ENCODE data around the gene NLRC4. TPM values are rescaled to one million over a fixed set of nuclear protein-coding genes. Genes with fewer than 3 reads are reported as not detected.

Gene NLRC4
- total RNA-seq, 1 donor from 2014 or later, result not detected

DNA sequence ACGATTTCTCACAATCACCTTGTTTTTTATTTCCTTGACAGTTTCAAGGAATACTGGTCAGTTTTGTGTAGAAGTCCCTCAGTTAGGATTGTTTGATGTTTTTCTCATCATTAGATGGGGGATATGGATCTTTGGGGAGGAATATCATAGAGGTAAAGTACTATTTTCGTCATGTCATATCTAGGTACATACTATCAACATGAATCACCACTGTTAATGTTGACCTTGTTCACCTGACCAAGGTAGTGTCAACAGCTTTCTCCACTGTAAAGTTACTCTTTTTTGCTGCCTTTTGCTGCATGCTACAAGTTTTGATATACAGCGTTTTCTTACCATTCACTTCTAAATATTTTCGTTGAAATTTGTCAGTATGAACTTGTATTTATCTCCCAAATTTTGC lies 32.7 kb downstream of the NLRC4 start:
- Histone ChIP-seq H2AFZ (replicated peaks) (no peak overlapping the region), H3K36me3 (no peaks in the 10 kb centered on the region), H3K9ac (no peak overlapping the region), H3K4me1 (no peaks in the 10 kb centered on the region), H3K27ac (no peak overlapping the region), H3K4me2 (no peak overlapping the region), H3K79me2 (ENCODE audit: low read depth) (no peaks in the 10 kb centered on the region), H3K27me3 (no peaks in the 10 kb centered on the region), H3K9me3 (ENCODE audit: low read depth) (no peaks in the 10 kb centered on the region), H3K4me3 (no peak overlapping the region), H3F3A (ENCODE audit: low read depth) (no peaks in the 10 kb centered on the region), H4K20me1 (ENCODE audit: low read depth) (no peaks in the 10 kb centered on the region)
- H3K27me3 Mint-ChIP-seq (ENCODE audit: insufficient read depth, low read depth), result no peaks in the 10 kb centered on the region
- no peak for DNase-seq (ENCODE audit: low spot score)
- no peaks in the 10 kb centered on the region for H3K9me3 Mint-ChIP-seq
- no peak overlapping the region for H3K4me3 Mint-ChIP-seq
- no peak for TF ChIP-seq EZH2 (IDR thresholded peaks at IDR 0.05)
- TF ChIP-seq, protein P1, sequence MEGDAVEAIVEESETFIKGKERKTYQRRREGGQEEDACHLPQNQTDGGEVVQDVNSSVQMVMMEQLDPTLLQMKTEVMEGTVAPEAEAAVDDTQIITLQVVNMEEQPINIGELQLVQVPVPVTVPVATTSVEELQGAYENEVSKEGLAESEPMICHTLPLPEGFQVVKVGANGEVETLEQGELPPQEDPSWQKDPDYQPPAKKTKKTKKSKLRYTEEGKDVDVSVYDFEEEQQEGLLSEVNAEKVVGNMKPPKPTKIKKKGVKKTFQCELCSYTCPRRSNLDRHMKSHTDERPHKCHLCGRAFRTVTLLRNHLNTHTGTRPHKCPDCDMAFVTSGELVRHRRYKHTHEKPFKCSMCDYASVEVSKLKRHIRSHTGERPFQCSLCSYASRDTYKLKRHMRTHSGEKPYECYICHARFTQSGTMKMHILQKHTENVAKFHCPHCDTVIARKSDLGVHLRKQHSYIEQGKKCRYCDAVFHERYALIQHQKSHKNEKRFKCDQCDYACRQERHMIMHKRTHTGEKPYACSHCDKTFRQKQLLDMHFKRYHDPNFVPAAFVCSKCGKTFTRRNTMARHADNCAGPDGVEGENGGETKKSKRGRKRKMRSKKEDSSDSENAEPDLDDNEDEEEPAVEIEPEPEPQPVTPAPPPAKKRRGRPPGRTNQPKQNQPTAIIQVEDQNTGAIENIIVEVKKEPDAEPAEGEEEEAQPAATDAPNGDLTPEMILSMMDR (IDR thresholded peaks at IDR 0.05), result no peak
- no peak for TF ChIP-seq EZH2phosphoT487 (IDR thresholded peaks at IDR 0.05)
- H3K27ac Mint-ChIP-seq, result no peak overlapping the region
- H3K4me1 Mint-ChIP-seq, result peaks cover 11% of the 10 kb centered on the region
- peaks cover 4% of the 10 kb centered on the region for H3K36me3 Mint-ChIP-seq

DNA sequence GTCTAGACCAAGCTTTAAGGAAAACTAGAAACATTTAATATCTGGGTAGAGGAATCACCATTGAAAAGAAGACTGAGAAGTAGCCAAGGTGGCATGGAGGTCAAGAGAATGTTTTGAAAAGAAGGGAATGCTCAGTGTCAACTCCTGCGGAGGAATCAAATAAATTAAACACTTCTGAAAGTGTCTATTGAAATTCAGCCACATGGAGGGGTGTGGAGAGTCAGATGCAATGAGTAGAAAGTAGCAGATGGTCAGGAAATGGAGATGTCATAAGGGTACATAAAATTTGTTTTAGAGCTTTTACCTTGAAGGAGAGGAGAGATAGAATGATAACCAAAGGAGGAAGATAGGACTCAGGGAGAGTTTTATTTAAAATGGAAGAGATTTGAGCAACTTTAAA lies 35.1 kb downstream of the NLRC4 start:
- TF ChIP-seq EZH2 (IDR thresholded peaks at IDR 0.05), result no peak
- no peak for TF ChIP-seq EZH2phosphoT487 (IDR thresholded peaks at IDR 0.05)
- TF ChIP-seq, protein P1 (IDR thresholded peaks at IDR 0.05), result no peak
- Histone ChIP-seq H3K4me3 (no peak overlapping the region), H3K79me2 (ENCODE audit: low read depth) (no peaks in the 10 kb centered on the region), H3K27me3 (no peaks in the 10 kb centered on the region), H3F3A (ENCODE audit: low read depth) (no peaks in the 10 kb centered on the region), H3K9me3 (ENCODE audit: low read depth) (no peaks in the 10 kb centered on the region), H2AFZ (replicated peaks) (no peak overlapping the region), H3K4me2 (no peak overlapping the region), H4K20me1 (ENCODE audit: low read depth) (no peaks in the 10 kb centered on the region), H3K27ac (no peak overlapping the region), H3K4me1 (no peaks in the 10 kb centered on the region), H3K36me3 (no peaks in the 10 kb centered on the region), H3K9ac (no peak overlapping the region)
- Mint-ChIP-seq H3K9me3 (no peaks in the 10 kb centered on the region), H3K27ac (no peak overlapping the region), H3K4me3 (no peak overlapping the region), H3K4me1 (peaks cover 9% of the 10 kb centered on the region), H3K36me3 (peaks cover 6% of the 10 kb centered on the region), H3K27me3 (ENCODE audit: insufficient read depth, low read depth) (no peaks in the 10 kb centered on the region)
- no peak for DNase-seq (ENCODE audit: low spot score)

DNA sequence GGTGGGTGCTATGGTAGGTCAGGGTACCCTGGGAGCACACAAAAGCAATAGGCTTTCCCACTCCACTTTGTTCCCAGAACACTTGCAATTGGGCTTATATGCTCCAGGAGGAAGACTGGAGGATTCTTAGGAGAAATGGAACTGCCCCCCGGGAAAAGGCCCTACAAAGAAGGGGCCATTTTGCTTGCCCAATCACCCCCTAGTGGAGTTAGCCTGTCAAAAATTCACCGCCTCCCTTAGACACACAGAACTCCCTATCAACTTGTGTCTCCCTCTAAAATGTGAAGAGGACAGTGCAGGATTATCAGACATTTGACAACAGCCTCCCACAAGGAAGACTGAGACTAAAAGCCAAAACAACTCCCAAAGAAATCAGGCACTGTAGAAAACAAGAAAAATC lies 36.5 kb downstream of the NLRC4 start:
- Histone ChIP-seq H3K4me3 (no peak overlapping the region), H3K9ac (no peak overlapping the region), H3K4me1 (no peaks in the 10 kb centered on the region), H3F3A (ENCODE audit: low read depth) (no peaks in the 10 kb centered on the region), H3K9me3 (ENCODE audit: low read depth) (no peaks in the 10 kb centered on the region), H3K79me2 (ENCODE audit: low read depth) (no peaks in the 10 kb centered on the region), H4K20me1 (ENCODE audit: low read depth) (no peaks in the 10 kb centered on the region), H3K36me3 (no peaks in the 10 kb centered on the region), H3K27ac (no peak overlapping the region), H2AFZ (replicated peaks) (no peak overlapping the region), H3K4me2 (no peak overlapping the region), H3K27me3 (no peaks in the 10 kb centered on the region)
- H3K27ac Mint-ChIP-seq, result no peak overlapping the region
- no peak for DNase-seq (ENCODE audit: low spot score)
- H3K9me3 Mint-ChIP-seq, result no peaks in the 10 kb centered on the region
- no peaks in the 10 kb centered on the region for H3K27me3 Mint-ChIP-seq (ENCODE audit: insufficient read depth, low read depth)
- peaks cover 8% of the 10 kb centered on the region for H3K36me3 Mint-ChIP-seq
- TF ChIP-seq EZH2 (IDR thresholded peaks at IDR 0.05), result no peak
- TF ChIP-seq, protein P1 (IDR thresholded peaks at IDR 0.05), result no peak
- TF ChIP-seq EZH2phosphoT487 (IDR thresholded peaks at IDR 0.05), result no peak
- peaks cover 9% of the 10 kb centered on the region for H3K4me1 Mint-ChIP-seq
- H3K4me3 Mint-ChIP-seq, result no peak overlapping the region
